SK-N-SH (cell line): Measurements from ENCODE around the gene GPX2. TPM values are rescaled to one million over a fixed set of nuclear protein-coding genes. Genes with fewer than 3 reads are reported as not detected.

Experiments used
- CTCF ChIA-PET: fragments of 300-600, 350-600 bp; formaldehyde crosslinking; extraction: SDS; loops from one replicate; lab custom pipeline; 2021; lab: Yijun Ruan, JAX
- POLR2A ChIA-PET: fragments of 350-600 bp; sonication (Branson Sonifier 250); formaldehyde crosslinking; extraction: SDS; loops from one replicate; lab custom pipeline; 2020; ENCODE audit warnings: antibody characterized with exemption, inconsistent platforms; lab: Yijun Ruan, JAX
- DNase-seq: peaks from one replicate; pipeline ENCODE4 v3.0.0; 2012
- H2AFZ ChIP-seq: fragments of 200-600 bp; sonication (generic); 2 replicates; pipeline ENCODE4 v1.8.1; 2016; ENCODE audit warnings: antibody characterized with exemption, mild to moderate bottlenecking, low read depth
- H3F3A ChIP-seq: fragments of 200-600 bp; sonication (generic); replicated peaks from 2 replicates; pipeline ENCODE3; 2016; ENCODE audit warnings: antibody characterized with exemption, mild to moderate bottlenecking; ENCODE audit not compliant: insufficient read depth
- H3K27ac ChIP-seq, 2 experiments: fragments of 200-500 bp in 1 of 2; fragments of 200-600 bp in 1 of 2; sonication (Bioruptor generic) in 1 of 2; sonication (generic), shearing (Covaris generic) in 1 of 2; 2 replicates each; pipeline versions ENCODE4 v1.5.1 to v1.6.1; 2014 to 2016; ENCODE audit warnings: low read depth in 2 of 2, inconsistent platforms in 1 of 2, low read length in 1 of 2, mild to moderate bottlenecking in 1 of 2, mixed read lengths in 1 of 2
- H3K27me3 ChIP-seq: fragments of 200-600 bp; sonication (generic), shearing (Covaris generic); 2 replicates; pipeline ENCODE4 v1.6.1; 2016; ENCODE audit warnings: mixed run types; ENCODE audit not compliant: insufficient read depth
- H3K36me3 ChIP-seq, 2 experiments: fragments of 200-500 bp in 1 of 2; fragments of 200-600 bp in 1 of 2; sonication (Bioruptor generic) in 1 of 2; sonication (generic) in 1 of 2; replicated peaks in 1 of 2; 2 replicates each; pipeline versions ENCODE3 to v1.5.1; 2014 to 2016; ENCODE audit warnings: low read length in 1 of 2, mild to moderate bottlenecking in 1 of 2; ENCODE audit not compliant: insufficient read depth in 2 of 2, control insufficient read depth in 1 of 2
- H3K4me1 ChIP-seq, 2 experiments: fragments of 200-500 bp in 1 of 2; fragments of 200-600 bp in 1 of 2; sonication (Bioruptor generic) in 1 of 2; sonication (generic), shearing (Covaris generic) in 1 of 2; 2 replicates each; pipeline versions ENCODE4 v1.5.1 to v1.6.1; 2014 to 2016; ENCODE audit warnings: low read depth in 1 of 2, low read length in 1 of 2, mixed run types in 1 of 2; ENCODE audit not compliant: insufficient read depth in 2 of 2, control insufficient read depth in 1 of 2
- H3K4me2 ChIP-seq: fragments of 200-600 bp; sonication (generic), shearing (Covaris generic); 2 replicates; pipeline ENCODE4 v1.6.1; 2017; ENCODE audit warnings: mixed run types
- H3K4me3 ChIP-seq, 2 experiments: fragments of 200-500 bp in 1 of 2; fragments of 200-600 bp in 1 of 2; sonication (Bioruptor generic) in 1 of 2; sonication (generic), shearing (Covaris generic) in 1 of 2; 2 replicates each; pipeline versions ENCODE4 v1.5.1 to v1.8.1; 2014 to 2016; ENCODE audit warnings: low read depth in 2 of 2, inconsistent platforms in 1 of 2, low read length in 1 of 2, mild to moderate bottlenecking in 1 of 2, mixed read lengths in 1 of 2, moderate library complexity in 1 of 2
- H3K79me2 ChIP-seq: fragments of 200-600 bp; sonication (generic); 2 replicates; pipeline ENCODE4 v1.8.1; 2017; ENCODE audit warnings: mild to moderate bottlenecking; ENCODE audit not compliant: insufficient read depth
- H3K9ac ChIP-seq: fragments of 200-600 bp; sonication (generic); 2 replicates; pipeline ENCODE4 v1.6.1; 2017; ENCODE audit warnings: mixed run types
- H3K9me2 ChIP-seq: fragments of 200-600 bp; sonication (generic); 2 replicates; pipeline ENCODE4 v1.6.1; 2017; ENCODE audit warnings: mixed run types
- H3K9me3 ChIP-seq: fragments of 200-600 bp; sonication (generic); 2 replicates; pipeline ENCODE4 v1.6.1; 2017; ENCODE audit warnings: mixed run types, mild to moderate bottlenecking, moderate library complexity
- H4K20me1 ChIP-seq: fragments of 200-600 bp; sonication (generic); 2 replicates; pipeline ENCODE4 v1.6.1; 2017; ENCODE audit warnings: mild to moderate bottlenecking, mixed run types; ENCODE audit not compliant: insufficient read depth
- CTCF ChIP-seq: fragments of 200-600 bp; sonication (generic); IDR thresholded peaks from 2 replicates; pipeline ENCODE4 v1.6.1; 2017; ENCODE audit warnings: antibody characterized with exemption, mild to moderate bottlenecking, moderate library complexity
- ELF1 ChIP-seq: IDR thresholded peaks from 2 replicates; pipeline ENCODE4 v1.4.0; 2012
- EZH2phosphoT487 ChIP-seq: fragments of 200-600 bp; sonication (generic); IDR thresholded peaks from 2 replicates; pipeline ENCODE4 v1.6.1; 2017; ENCODE audit warnings: low read depth, mixed run types, mild to moderate bottlenecking, antibody characterized with exemption, moderate library complexity, borderline replicate concordance
- IRF3 ChIP-seq: fragments of 150-350 bp; IDR thresholded peaks from 2 replicates; pipeline ENCODE4 v1.6.1; 2016; ENCODE audit warnings: mild to moderate bottlenecking, low read depth, low read length
- MAX ChIP-seq: IDR thresholded peaks from 2 replicates; pipeline ENCODE4 v1.4.0; 2012; ENCODE audit warnings: low read depth
- MEF2A ChIP-seq: IDR thresholded peaks from 2 replicates; pipeline ENCODE4 v1.4.0; 2012; ENCODE audit warnings: low read depth, borderline replicate concordance
- NRF1 ChIP-seq: IDR thresholded peaks from 2 replicates; pipeline ENCODE4 v1.6.1; 2012; ENCODE audit warnings: low read depth, mild to moderate bottlenecking, low read length
- PBX3 ChIP-seq: IDR thresholded peaks from 2 replicates; pipeline ENCODE4; 2012
- POLR2AphosphoS5 ChIP-seq: IDR thresholded peaks from 2 replicates; pipeline ENCODE4 v1.6.1; 2012; ENCODE audit warnings: low read depth, low read length
- RAD21 ChIP-seq: IDR thresholded peaks from 2 replicates; pipeline ENCODE4 v1.6.1; 2012; ENCODE audit warnings: mild to moderate bottlenecking, low read length
- RCOR1 ChIP-seq: fragments of 150-350 bp; IDR thresholded peaks from 2 replicates; pipeline ENCODE4 v1.6.1; 2017; ENCODE audit warnings: antibody characterized with exemption, low read length
- SIN3A ChIP-seq: IDR thresholded peaks from 2 replicates; pipeline ENCODE4 v1.6.1; 2012; ENCODE audit warnings: low read depth, mild to moderate bottlenecking, low read length, moderate library complexity, borderline replicate concordance
- TCF12 ChIP-seq: IDR thresholded peaks from 2 replicates; pipeline ENCODE4 v1.4.0; 2012
- ZBTB33 ChIP-seq: IDR thresholded peaks from 2 replicates; pipeline ENCODE4 v1.4.0; 2012; ENCODE audit warnings: low read depth, borderline replicate concordance
- WGBS: methylation state at CpG from one replicate; pipeline ENCODE4 v1.1.6; 2017; ENCODE audit warnings: low lambda C conversion rate; 5-methylcytosine and 5-hydroxymethylcytosine counted together
- polyA plus RNA-seq, 3 experiments: library from polyadenylated mRNA; depleted of rRNA; stranded (reverse); fragments of >200 nt; gene quantifications; 2 replicates each; pipeline ENCODE4 v1.2.3, GENCODE V29; 2012

Gene GPX2
- polyA plus RNA-seq, 1 of the 3 experiments (the other 2 are of a cell fraction) = not detected

- no peaks in the 10 kb centered on the region for H3K9me3 ChIP-seq
- no peak overlapping the region for H3K4me2 ChIP-seq
- no peaks in the 10 kb centered on the region for H3K27me3 ChIP-seq
- no peaks in the 10 kb centered on the region for H3K79me2 ChIP-seq
- DNase-seq = no peak
- H3F3A ChIP-seq = no peaks in the 10 kb centered on the region
- peaks cover 0 to 32% of the 10 kb centered on the region in 2 experiments; a peak in 2 of 4 replicates for H3K4me1 ChIP-seq
- H3K36me3 ChIP-seq = no peaks in the 10 kb centered on the region
- no peaks in the 10 kb centered on the region for H4K20me1 ChIP-seq
- ChIA-PET POLR2A (no interaction called here), CTCF (interaction anchor here (0.6 to 4.0 kb wide), 4 partner anchors 26 to 151 kb away, joined by 3 to 14 read pairs (median 4); partner anchors contain the start of gene FNTB)
- H2AFZ ChIP-seq = no peak overlapping the region
- no peaks in the 10 kb centered on the region for H3K9me2 ChIP-seq
- no peak for TF ChIP-seq RCOR1
- no peak for TF ChIP-seq SIN3A
- no peak for TF ChIP-seq TCF12
- TF ChIP-seq MEF2A = no peak
- TF ChIP-seq NRF1 = no peak
- TF ChIP-seq EZH2phosphoT487 = no peak
- no peak for TF ChIP-seq MAX
- no peak for TF ChIP-seq POLR2AphosphoS5
- TF ChIP-seq PBX3 = no peak
- TF ChIP-seq ZBTB33 = no peak
- no peak for TF ChIP-seq ELF1
- TF ChIP-seq IRF3 = no peak
- no peak for TF ChIP-seq CTCF
- TF ChIP-seq RAD21 = no peak
- TF ChIP-seq, all 33 proteins: peak for 0
- H3K9ac ChIP-seq = no peak overlapping the region
- no peak overlapping the region for H3K27ac ChIP-seq
- WGBS = 92% methylated on average over 2 of the region's 2 CpGs
- H3K4me3 ChIP-seq = no peak overlapping the region
These were observed 15.7 kb upstream of the GPX2 start for GRCh38 chr14:64958201-64958600.
